Measurements from ENCODE around the gene COMMD1. TPM values are rescaled to one million over a fixed set of nuclear protein-coding genes. Genes with fewer than 3 reads are reported as not detected.

Gene COMMD1
- total and polyA plus RNA-seq, 10 donors = 23.9 to 40.1 (median 35.0) TPM

DNA sequence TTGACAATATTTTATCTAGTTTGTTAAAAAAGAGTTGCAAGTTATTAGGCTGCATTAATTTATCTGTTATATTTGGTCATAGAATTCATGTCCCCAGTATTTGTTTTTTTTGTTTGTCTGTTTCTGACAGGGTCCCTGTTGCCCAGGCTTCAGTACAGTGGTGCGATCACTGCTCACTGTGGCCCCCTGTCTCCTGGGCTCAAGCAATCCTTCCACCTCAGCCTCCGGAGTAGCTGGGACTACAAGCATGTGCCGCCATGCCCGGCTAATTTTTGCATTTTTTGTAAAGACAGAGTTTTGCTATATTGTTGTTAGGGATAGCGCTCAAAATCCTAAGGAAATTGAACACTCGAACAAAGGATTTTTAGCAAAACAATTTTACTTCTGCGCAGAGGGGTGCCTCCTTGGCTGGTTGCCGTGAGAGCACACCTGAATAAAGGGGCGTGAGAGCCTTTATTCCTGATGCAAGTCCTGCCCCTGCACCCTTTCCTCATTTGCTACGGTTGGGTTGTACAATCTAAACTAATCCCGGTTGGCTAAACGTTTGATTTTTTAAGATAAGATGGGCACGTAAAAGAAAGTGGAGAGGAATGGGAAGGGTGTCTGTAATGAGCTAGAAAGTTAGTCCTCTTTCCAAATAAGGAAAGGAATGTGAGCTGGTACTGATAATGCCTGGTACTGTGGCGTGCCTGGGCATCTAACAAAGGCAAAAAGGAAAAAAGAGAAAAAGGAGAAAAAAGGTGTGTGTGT, 65.5 kb downstream of the COMMD1 start:
- WGBS, 5 donors = 91 to 94% (median 93%) methylated on average over 14 of the region's 14 CpGs
- no peaks in the 10 kb centered on the region for H3K4me1 ChIP-seq
- H3K4me3 ChIP-seq = no peak overlapping the region
- no peak overlapping the region for H3K27ac ChIP-seq
- TF ChIP-seq, protein P1, sequence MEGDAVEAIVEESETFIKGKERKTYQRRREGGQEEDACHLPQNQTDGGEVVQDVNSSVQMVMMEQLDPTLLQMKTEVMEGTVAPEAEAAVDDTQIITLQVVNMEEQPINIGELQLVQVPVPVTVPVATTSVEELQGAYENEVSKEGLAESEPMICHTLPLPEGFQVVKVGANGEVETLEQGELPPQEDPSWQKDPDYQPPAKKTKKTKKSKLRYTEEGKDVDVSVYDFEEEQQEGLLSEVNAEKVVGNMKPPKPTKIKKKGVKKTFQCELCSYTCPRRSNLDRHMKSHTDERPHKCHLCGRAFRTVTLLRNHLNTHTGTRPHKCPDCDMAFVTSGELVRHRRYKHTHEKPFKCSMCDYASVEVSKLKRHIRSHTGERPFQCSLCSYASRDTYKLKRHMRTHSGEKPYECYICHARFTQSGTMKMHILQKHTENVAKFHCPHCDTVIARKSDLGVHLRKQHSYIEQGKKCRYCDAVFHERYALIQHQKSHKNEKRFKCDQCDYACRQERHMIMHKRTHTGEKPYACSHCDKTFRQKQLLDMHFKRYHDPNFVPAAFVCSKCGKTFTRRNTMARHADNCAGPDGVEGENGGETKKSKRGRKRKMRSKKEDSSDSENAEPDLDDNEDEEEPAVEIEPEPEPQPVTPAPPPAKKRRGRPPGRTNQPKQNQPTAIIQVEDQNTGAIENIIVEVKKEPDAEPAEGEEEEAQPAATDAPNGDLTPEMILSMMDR (IDR thresholded peaks at IDR 0.05 in 8 of 11, conservative IDR thresholded peaks at IDR 0.05 in 3 of 11) = no peak
- H3K27me3 ChIP-seq (replicated peaks in 1 of 7) = no peaks in the 10 kb centered on the region
- no peaks in the 10 kb centered on the region for H3K9me3 ChIP-seq
- no peaks in the 10 kb centered on the region for H3K36me3 ChIP-seq
- intact Hi-C loops (cut with DNase I; ENCODE audit: low total_unique reads) = no loop called here
- DNase-seq = no peak

DNA sequence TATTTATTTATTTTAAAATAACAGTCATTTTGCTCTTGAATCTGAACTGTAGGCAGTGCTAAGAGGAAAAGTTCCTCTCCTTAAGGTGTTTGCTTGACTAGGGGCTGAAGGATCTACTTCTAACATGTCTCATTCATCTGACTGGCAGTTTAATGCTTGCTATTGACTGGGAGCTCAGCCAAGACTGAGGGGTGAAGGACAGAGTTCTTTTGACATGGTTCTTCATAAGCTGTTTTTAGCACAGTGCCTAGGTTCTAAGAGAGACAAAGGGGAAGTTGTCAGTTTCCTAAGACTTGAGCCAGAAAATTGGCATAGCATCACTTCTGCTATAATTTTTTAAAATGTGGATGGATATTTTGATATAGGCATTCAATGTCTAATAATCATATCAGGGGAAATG, 73.0 kb downstream of the COMMD1 start:
- H3K9me3 ChIP-seq = peaks cover 0 to 24% (median 20%) of the 10 kb centered on the region in 8 donors
- DNase-seq = no peak
- no peak overlapping the region for H3K4me3 ChIP-seq
- H3K36me3 ChIP-seq = no peaks in the 10 kb centered on the region
- H3K27ac ChIP-seq = no peak overlapping the region
- intact Hi-C loops (cut with DNase I; ENCODE audit: low total_unique reads) = no loop called here
- H3K27me3 ChIP-seq (replicated peaks in 1 of 7) = no peaks in the 10 kb centered on the region
- peaks cover 11 to 21% (median 12%) of the 10 kb centered on the region in 6 donors for H3K4me1 ChIP-seq
- TF ChIP-seq POLR2A (IDR thresholded peaks at IDR 0.05) (no peak), POLR2AphosphoS5 (IDR thresholded peaks at IDR 0.05) (no peak)
- TF ChIP-seq, protein P1 (IDR thresholded peaks at IDR 0.05 in 8 of 11, conservative IDR thresholded peaks at IDR 0.05 in 3 of 11) = no peak

DNA sequence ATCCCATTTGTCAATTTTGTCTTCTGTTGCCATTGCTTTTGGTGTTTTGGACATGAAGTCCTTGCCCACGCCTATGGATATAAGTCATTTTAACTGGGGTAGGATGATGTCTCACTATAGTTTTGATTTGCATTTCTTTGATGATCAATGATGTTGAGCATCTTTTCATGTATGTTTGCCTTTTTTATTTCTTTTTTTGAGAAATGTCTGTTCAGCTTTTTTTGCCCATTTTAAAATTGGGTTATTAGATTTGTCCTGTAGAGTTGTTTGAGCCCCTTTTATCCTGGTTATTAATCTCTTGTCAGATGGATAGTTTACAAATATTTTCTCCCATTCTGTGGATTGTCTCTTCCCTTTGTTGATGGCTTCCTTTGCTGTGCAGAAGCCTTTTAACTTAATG, 75.3 kb downstream of the COMMD1 start:
- intact Hi-C loops (cut with DNase I; ENCODE audit: low total_unique reads) = no loop called here
- H3K27me3 ChIP-seq (replicated peaks in 1 of 7) = no peaks in the 10 kb centered on the region
- no peak overlapping the region for H3K27ac ChIP-seq
- peaks cover 0 to 24% (median 20%) of the 10 kb centered on the region in 8 donors for H3K9me3 ChIP-seq
- no peaks in the 10 kb centered on the region for H3K36me3 ChIP-seq
- no peak overlapping the region for H3K4me3 ChIP-seq
- WGBS, 5 donors = 95 to 100% (median 97%) methylated on average over 1 of the region's 1 CpG
- no peak for DNase-seq
- TF ChIP-seq POLR2AphosphoS5 (IDR thresholded peaks at IDR 0.05) (no peak), POLR2A (IDR thresholded peaks at IDR 0.05) (no peak)
- TF ChIP-seq, protein P1 (IDR thresholded peaks at IDR 0.05 in 8 of 11, conservative IDR thresholded peaks at IDR 0.05 in 3 of 11) = no peak
- peaks cover 11 to 21% (median 12%) of the 10 kb centered on the region in 6 donors for H3K4me1 ChIP-seq

DNA sequence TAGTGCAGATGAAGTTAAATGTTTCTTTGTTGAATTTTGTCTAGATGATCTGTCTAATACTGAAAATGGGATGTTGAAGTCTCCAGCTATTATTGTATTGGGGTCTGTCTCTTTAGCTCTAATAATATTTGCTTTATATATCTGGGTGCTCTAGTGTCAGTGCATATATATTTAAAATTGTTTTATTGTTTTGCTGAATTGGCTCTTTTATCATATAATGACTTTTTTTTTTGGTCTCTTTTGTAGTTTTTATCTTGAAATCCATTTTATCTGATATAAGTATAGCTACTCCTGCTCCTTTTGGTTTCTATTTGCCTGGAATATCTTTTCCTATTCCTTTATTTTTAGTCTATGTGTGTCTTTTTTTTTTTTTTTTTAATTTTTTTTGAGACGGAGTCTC, 79.2 kb downstream of the COMMD1 start:
- Histone ChIP-seq H3K4me1 (no peaks in the 10 kb centered on the region), H3K9me3 (peaks cover 0 to 24% (median 20%) of the 10 kb centered on the region in 8 donors), H3K36me3 (no peaks in the 10 kb centered on the region), H3K27ac (no peak overlapping the region), H3K4me3 (no peak overlapping the region), H3K27me3 (replicated peaks in 1 of 7) (no peaks in the 10 kb centered on the region)
- TF ChIP-seq, protein P1 (IDR thresholded peaks at IDR 0.05 in 8 of 11, conservative IDR thresholded peaks at IDR 0.05 in 3 of 11) = no peak
- TF ChIP-seq POLR2A (IDR thresholded peaks at IDR 0.05) = no peak
- no peak for TF ChIP-seq POLR2AphosphoS5 (IDR thresholded peaks at IDR 0.05)
- no peak for DNase-seq
- 94 to 100% (median 95%) methylated on average over 1 of the region's 1 CpG for WGBS, 5 donors
- intact Hi-C loops (cut with DNase I; ENCODE audit: low total_unique reads) = no loop called here
